NAMALWA (cell line): ENCODE data around the gene LYRM4.
"Not testable (repeated sequence)": the region's sequence is repeated elsewhere in the genome, so short reads cannot be mapped to it uniquely, and the experiment has no call there.

Experiments used
- DNase-seq: peaks from one replicate; pipeline ENCODE4 v3.0.0-alpha.2; 2015; ENCODE audit warnings: low spot score

LYRM4 gene

DNA sequence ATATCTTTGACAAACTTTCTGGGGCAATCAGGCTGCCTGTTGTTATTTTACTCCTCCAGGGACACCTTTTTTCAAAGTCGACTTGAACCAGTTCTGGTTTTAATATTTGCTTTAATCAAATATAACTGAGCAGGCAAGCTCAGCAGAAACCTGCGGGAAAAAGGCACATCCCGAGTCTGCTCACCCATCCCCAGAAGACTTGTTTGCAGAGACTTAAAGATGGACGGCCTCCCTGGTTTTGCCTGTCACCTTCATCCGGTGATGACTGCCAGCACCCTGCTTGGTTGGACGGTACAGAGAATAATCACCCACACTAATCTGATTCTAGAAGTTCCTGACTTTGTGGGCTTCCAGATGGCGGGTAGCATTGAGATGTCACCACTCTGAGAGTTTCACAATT is 138.8 kb downstream of the LYRM4 start:
- DNase-seq, result no peak

DNA sequence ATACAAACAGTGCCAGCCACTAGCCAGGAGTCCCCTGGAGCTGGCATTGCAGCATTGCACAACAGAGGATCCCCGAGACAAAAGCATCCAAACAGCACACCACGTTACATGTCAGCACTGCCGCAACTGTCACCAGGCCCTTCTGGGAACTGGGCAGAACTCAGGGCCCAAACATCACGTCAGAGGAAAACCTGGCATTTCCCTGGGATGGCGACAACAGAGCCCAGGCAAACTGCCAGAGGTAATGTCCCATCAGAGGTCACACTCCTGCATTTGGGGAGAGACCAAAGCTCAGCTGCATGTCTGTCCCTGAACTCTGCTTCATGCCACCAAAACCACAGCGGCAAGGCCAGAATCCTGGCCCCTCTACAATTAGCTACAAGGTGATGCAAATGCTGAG is 139.3 kb downstream of the LYRM4 start:
- no peak for DNase-seq

DNA sequence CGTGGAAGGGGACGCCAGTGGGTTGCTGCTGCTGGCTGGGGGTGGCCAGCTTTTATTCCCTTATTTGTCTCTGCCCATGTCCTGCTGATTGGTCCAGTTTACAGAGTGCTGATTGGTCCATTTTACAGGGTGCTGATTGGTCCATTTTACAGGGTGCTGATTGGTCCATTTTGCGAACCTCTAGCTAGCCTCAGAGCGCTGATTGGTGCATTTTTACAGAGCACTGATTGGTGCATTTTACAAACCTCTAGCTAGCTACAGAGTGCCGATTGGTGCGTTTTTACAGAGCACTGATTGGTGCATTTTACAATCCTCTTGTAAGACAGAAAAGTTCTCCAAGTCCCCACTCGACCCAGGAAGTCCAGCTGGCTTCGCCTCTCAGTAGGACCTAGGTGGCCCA is 140.2 kb downstream of the LYRM4 start:
- not testable (repeated sequence) for DNase-seq

DNA sequence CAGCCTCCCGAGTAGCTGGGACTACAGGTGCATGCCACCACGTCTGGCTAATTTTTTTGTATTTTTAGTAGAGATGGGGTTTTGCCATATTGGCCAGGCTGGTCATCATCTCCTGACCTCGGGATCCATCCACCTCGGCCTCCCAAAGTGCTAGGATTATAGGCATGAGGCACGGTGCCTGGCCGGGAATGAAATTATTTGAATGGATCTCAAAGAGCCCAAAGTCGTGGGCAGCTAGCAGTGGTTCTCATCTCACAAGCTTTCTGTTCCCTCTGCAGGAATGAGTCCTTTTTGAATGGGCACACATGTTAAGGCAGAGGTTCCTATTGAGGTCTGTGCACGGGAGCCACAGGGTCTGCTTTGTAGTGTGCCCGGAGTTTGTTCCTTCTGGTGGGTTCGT is 140.7 kb downstream of the LYRM4 start:
- DNase-seq, result no peak

DNA sequence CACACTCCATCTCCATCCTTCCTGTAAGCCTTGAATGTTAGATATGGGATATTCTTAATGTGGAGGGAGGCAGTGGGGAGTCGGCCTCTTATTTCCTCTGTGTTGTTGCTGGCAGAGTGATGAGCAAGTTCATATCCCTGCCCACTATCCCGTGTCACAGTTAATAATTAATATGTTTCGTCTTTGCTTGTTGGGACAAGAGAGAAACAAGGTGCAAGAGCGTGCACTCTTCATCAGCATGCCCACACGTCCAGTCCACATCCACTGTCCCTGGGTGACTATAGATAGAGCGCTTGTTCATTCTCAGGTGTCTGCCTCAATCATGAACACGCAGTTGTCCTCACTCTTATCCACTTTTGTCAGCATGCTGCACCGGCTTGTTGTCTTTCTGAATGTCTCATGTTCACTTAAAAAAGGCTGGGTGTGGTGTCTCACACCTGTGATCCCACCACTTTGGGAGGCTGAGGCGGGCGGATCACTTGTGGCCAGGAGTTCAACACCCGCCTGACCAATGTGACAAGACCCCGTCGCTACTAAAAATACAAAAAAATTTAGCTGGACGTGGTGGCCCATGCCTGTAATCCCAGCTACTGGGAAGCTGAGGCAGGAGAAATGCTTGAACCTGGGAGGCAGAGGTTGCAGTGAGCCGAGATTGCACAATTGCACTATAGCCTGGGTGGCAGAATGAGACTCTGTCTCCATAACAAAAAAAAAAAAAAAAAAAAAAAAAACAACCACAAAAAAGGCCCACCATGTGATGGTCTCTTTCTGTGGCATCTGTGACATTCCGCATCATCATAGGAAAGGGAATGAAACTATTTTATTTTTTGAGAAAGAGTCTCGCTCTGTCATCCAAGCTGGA is 141.4 kb downstream of the LYRM4 start:
- no peak for DNase-seq

DNA sequence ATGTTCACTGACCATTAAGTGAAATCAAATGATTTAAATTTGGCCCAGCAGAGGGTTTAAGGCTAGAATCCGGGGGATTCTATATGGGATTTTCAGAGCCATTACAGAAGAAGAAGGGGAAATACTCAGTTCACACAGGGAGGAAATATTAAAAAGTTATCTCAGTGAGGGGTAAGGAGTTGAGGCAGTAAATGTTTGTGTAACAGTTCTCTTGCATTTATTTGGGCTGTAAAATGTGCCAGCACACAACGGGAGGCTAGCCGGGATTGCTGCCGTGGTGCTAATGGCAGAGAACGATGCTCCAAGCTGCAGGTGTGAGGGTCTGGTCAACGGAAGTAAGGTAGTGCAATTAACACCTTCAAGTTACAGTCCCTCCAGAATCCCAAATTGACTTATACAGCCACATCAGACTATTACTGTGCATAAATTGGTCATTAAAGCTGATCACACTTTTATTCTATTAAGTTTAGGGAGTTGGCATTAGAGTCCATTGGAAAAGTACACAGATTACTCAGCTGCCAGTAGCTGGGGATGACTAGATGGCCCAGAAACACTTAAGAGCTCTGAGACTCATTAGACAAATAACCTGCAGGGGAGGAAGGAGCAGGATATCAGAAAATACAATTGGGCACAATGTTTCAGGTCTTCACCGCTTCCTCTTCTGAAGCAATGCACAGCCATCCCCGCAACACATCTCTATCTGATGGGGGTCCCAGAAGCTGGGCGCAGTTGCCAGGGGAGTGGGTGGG is 144.3 kb downstream of the LYRM4 start:
- no peak for DNase-seq

DNA sequence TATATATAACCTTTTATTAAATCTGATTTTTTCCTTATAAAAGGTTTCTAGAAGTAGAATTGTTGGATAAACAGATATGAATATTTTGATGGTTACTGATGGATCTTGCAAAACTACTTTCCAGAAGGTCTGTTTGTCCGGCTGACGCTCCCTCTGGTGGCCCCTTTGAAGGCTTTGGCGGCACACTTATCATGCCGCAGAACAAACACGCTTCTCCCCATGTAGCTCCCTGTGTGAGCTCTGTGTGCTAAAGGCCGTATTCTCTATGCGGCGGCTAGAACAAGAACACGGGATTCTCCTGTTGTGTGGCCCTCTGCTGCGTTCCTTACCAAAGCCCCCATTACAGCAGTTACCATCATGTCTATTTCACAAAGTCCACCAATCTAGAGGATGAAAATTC is 145.6 kb downstream of the LYRM4 start:
- no peak for DNase-seq

DNA sequence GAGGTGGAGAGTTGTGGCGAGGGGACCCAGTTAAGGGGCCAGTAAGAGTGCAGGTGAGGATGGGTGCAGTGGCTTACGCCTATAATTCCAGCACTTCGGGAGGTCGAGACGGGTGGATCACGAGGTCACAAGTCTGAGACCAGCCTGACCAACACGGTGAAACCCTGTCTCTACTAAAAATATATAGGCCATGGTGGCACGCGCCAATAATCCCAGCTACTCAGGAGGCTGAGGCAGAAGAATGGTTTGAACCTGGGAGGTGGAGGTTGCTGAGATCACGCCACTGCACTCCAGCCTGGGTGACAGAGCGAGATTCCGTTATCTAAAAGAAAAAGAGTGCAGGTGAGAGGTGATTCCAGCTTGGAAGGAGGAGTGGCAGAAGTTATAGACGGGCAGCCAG is 147.7 kb downstream of the LYRM4 start:
- DNase-seq, result no peak

DNA sequence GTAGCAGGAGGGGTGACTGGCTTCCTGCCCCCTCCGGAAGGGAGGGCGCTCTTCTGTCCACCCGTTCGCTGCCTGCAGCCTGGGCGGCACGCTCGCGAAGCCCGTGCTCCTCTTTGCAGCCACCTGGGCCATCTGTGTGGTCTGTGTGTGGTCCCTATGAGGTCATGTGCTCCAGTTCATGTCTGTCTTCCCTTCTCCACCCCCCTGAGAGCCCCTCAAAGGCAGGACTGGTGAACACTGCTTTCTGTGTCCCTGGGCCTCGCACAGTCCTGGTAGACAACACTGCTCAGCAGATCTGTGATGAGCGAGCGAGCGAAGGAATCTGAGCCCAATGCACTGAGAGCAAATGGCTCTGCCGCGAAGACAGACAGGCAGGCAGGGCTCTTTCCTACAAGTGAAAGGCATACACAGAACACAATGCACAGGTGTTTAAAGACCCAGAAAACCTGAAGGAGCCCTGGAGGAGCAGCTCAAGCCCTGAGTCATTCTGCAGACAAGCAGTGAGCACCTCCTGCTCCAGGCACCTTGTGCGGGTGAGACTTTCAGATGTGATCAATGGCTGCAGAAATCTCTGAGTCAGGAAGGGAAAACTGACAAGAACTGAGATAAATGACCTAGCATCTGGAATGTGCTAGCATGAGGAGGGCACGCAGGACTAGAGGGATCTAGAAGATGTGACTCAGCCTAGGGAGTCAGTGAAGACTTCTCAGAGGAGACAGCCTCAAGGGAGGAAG is 148.5 kb downstream of the LYRM4 start:
- no peak for DNase-seq

DNA sequence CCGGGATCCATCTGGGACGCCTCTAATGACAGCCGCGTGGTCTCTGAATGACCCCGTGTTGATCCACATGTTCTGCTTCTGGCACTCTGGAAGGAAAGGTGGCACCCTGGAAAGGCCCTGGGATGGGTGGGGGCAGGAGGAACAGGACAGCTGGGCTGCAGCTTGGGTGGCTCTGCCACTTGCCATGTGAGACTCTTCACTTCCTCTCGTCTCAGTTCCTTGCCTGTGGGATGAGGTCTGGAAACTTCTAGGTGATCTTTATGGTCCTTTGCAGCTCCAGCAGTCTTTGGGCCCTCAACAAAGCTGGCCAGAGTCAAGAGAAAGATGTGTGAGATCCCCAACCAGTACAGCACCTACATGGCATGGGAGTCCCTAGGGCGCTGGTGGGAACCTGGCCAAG is 149.1 kb downstream of the LYRM4 start:
- no peak for DNase-seq

DNA sequence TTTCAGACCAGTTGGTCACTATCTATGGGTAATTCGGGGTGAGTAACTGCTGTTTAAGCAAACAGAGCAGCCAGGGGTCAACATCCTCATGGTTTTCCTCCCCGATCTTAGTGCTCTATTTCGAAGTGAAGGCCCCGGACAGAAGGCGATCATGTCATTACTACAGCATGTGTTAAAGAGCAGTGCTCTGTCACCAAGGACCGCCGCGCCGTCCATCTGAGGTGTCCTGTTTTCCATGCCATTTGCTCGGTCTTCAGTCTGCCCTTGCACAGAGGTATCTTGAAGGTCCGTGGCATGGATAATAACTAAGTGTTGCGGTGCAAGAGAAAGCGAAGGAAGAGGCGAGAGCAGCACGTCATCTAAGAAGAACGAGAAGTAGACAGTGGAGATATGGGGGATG is 150.5 kb downstream of the LYRM4 start:
- DNase-seq, result no peak

DNA sequence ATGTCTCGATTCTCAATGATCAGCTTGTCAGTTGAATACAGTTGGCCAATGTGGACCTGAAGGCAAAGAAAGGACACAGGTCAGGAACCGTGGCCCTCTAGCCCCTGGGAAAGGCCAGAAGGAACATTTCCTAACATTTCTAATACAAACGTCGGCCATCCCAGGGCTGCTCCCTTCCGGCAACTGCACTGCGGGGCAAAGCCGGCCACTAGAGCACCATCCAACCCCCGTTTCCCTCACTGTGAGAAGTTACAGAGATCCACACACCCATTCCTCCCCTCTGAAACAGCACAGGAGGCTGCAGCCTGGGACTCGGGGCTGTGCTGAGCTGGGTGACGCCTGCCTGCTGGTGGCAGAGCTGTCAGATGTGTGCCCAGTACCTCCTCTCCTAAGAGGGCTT is 151.3 kb downstream of the LYRM4 start:
- no peak for DNase-seq

DNA sequence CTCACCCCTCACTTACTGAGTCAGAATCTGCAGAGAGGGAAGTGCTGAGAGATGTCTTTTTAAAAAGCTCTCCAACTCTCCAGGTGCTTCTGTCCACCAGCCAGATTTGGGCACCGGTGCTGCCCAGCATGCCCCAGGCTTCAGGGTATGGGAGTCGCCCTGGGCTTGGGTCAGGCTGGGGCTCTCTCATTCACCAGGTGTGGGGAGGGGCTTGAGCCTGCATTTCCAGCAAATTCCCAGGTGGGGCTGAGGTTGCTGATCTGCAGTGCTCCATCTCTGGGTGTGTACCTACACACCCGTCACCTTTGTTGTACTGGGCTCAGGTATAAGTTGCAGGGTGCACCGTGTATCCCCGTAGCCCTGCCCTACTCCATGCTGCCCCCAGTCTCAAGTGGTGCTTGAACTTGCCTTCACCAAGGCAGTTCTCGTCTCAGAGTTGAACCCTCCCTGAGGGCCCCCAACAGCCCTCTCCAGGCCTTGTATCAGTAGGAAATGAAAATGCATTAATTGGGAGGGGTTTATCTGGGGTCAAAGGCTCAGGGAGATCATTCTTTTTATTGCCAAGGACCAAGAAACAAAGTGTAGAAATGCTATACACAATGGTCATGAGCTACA is 152.1 kb downstream of the LYRM4 start:
- no peak for DNase-seq

DNA sequence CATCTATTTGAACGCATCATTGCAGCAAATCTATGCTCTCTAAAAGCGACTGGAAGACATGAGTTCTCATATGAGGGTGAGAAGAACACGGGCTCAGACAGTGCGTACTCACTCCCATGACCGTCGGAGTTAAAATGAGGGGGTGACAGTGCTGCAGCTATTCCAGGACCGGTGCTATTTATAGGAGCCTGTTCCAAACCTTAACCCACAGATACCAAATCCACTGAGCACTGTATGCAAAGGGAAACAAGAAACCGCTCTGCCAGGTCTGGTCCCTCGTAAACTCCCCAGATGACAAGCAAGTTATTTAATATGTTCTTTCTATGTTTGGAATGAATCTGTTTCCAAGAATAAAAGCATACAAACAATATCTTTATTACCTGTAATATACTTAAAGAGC is 152.7 kb downstream of the LYRM4 start:
- DNase-seq, result no peak

DNA sequence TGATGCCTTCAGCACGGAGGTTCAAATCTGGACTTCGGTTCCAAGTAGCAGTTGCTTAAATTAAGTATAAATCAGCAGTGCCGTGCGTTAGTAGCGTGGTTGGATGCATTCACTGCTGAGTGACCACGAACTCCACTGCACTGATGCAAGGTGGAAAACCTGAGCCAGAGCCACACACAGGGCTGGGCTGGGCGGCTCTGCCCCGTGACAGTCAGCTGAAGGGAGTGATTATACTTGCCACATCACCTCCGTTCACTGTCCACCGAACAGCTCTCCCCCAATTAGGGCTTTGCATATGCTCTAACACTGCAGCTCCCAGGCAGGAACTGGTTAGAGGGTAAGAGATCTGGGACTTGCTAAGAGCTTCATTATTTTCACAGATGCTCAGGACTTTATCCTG is 153.4 kb downstream of the LYRM4 start:
- DNase-seq, result no peak

DNA sequence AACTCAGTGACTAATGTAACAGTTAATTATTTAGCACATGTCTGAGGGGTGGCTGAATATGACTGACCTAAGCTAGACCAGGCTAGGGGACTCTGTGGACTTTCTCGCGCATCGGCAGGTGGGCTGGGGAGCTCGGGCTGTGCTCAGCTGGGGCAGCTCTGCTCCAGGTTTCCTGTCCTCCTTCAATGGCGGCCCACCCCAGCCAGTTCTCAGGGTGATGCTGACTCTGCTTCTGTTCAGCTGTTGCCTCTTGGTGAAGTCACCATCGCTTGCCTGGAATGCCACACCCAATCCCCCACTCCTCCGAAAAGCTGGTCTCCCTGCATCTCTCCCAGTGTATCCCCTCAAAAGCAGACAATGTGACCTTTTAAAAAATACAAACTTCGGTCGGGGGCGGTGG is 155.6 kb downstream of the LYRM4 start:
- no peak for DNase-seq

DNA sequence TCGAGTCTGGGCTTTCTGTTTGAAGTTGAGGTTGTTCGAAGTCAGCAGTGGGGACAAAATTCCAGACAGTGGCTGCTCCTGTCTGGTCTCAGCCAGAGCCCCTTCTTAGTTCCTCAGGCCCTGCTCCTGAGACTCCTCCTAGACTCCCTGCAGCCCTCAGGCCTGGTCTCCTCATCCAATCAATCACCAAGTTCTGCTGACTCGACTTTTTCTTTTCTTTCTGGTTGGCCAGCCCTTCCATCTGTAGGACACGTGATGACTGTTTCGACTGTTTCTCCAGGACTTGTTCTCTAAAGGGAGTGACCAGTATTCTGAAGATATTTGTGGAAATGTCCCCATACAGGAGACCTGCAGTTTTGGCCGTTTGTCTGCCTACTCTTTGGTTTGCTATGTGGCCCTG is 156.1 kb downstream of the LYRM4 start:
- DNase-seq, result no peak

DNA sequence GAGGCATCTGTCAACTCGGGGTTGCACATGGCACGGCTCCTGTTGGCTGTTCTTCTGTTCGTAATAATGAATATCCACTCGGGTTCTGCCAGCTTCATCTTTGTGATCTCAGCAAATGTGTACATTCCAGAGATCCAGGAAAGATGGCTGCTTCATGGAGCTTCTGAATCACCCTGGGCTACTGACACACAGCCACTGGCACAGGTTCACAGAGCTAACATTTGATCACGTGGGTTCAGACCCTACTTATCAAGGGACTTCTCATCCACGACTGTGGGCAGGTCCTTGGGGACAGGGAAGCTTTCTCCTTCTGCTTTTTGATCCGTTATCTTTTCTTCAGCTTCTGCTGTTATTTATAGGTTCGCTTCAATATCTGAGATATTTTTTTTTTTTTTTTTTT is 157.5 kb downstream of the LYRM4 start:
- DNase-seq, result no peak

DNA sequence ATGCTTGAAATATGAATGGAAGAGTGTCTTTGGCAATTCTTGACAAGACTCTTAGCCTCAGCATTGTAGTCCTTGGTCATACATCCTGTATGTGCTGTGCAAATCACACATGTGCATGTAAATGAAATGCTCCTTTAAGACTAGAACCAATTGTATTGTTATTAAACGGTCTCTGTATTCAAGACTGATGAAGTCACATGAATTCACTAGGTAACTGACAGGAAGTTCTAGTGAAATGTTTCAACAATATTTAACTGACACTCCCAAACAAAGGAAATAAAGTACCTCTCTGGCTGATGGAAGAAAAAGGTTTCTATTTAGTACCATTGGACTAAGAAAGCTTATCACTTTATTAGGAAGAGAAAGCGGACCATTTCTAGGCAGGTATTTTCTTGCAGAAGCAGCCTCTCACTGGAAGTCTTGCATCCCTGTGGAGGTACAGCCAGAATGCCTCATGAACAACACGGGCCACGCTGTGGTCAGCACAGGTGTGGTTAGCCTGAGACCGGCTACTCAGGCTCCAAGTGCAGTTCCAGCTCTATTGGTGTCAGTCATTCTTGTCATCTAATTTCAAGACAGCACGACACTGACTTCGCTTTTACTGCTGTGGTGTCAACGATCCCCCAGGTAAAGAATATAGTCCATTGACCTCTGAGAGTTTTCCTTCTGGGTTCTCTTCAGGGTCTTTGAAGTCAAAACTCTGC is 158.3 kb downstream of the LYRM4 start:
- DNase-seq, result no peak

DNA sequence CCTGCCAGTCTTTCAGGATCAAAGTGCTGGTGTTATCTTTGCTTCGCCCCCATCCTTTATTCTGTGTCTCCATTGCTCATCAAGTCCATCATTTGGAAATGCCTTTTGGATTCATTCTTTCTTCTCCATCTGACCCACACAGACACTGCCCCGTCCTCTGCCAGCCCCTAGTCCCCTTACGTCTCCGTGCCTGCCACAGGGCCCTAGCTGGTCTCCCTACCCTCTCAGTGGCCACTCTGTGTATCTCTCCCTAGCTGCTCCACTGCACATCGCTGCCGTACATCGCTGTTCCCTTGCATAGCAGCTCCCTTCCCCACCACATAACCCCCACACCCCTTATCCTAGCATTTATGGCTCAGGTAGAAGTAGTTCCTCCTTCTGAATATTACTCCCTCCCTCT is 159.9 kb downstream of the LYRM4 start:
- DNase-seq, result no peak

DNA sequence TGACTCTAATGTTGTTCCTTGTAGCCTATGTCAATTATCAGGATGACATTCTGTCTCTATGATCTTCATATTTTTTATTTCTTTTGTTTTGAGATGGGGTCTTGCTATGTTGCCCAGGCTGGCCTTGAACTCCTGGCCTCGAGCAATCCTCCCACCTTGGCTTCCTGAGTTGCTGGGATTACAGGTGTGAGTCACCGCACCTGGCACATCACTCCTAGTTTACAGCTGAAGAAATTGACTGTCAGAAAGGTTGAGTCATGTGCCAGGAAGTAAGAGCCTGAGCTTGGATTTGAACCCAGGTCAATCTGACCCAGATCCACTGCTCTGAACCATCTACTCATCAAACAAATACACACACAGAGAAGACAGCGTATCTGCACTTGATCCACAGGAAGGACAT is 161.2 kb downstream of the LYRM4 start:
- DNase-seq, result no peak
